Liver (tissue), 3 donors: ENCODE data around the gene RNASE4.

Source experiments
- EGR1 ChIP-seq, 2 donors: IDR thresholded peaks; 2 replicates each; pipeline ENCODE4 v1.6.1; 2016 to 2018; ENCODE audit warnings: antibody characterized with exemption in 2 of 2, low read depth in 2 of 2
- JUND ChIP-seq, 2 donors: IDR thresholded peaks; 2 replicates each; pipeline ENCODE4 v1.6.1; 2016; ENCODE audit warnings: antibody characterized with exemption in 2 of 2
- SP1 ChIP-seq: IDR thresholded peaks from 2 replicates; pipeline ENCODE4 v1.6.1; 2018; ENCODE audit warnings: antibody characterized with exemption, mild to moderate bottlenecking
- YY1 ChIP-seq: IDR thresholded peaks from 2 replicates; pipeline ENCODE4 v1.6.1; 2016; ENCODE audit warnings: antibody characterized with exemption, mild to moderate bottlenecking
- TF ChIP-seq, protein P1 (sequence below): fragments of 150-350 bp; IDR thresholded peaks from 2 replicates; pipeline ENCODE4 v1.5.1; 2017; ENCODE audit warnings: improper control_type of control experiment, low read depth, low read length; ENCODE audit not compliant: missing input control
- TF ChIP-seq, protein P2 (sequence below): IDR thresholded peaks from 2 replicates; pipeline ENCODE4 v1.6.1; 2016; ENCODE audit warnings: antibody characterized with exemption
- TF ChIP-seq, protein P3 (sequence below): IDR thresholded peaks from 2 replicates; pipeline ENCODE4 v1.6.1; 2016; ENCODE audit warnings: antibody characterized with exemption
- donor health status: healthy.
- donor health status: healthy.

DNA sequence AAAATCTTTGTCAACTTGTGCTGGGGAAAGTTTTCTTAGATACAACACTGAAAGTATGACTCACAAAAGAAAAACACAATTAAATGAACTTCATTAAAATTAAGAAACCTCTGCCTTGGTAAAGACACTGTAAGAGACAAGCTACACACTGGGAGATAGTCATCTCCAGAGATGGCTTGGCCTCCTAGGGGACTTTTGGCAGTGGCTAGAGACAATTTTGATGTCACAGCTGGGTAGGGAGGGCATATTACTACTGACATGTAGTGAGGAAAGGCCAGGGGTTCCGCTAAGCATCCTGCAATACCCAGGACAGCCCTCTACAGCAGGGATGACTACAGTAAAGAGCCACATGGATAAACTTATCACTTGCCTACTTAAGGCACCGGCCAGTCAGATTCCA lies 8.7 kb upstream of the RNASE4 start:
- TF ChIP-seq, protein P1, sequence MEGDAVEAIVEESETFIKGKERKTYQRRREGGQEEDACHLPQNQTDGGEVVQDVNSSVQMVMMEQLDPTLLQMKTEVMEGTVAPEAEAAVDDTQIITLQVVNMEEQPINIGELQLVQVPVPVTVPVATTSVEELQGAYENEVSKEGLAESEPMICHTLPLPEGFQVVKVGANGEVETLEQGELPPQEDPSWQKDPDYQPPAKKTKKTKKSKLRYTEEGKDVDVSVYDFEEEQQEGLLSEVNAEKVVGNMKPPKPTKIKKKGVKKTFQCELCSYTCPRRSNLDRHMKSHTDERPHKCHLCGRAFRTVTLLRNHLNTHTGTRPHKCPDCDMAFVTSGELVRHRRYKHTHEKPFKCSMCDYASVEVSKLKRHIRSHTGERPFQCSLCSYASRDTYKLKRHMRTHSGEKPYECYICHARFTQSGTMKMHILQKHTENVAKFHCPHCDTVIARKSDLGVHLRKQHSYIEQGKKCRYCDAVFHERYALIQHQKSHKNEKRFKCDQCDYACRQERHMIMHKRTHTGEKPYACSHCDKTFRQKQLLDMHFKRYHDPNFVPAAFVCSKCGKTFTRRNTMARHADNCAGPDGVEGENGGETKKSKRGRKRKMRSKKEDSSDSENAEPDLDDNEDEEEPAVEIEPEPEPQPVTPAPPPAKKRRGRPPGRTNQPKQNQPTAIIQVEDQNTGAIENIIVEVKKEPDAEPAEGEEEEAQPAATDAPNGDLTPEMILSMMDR = no peak
- TF ChIP-seq SP1 (no peak), YY1 (no peak), JUND (IDR thresholded peaks at IDR 0.05) (no peak), EGR1 (IDR thresholded peaks at IDR 0.05; ENCODE audit: low read depth in 2 of 2) (no peak)
- TF ChIP-seq, protein P2, sequence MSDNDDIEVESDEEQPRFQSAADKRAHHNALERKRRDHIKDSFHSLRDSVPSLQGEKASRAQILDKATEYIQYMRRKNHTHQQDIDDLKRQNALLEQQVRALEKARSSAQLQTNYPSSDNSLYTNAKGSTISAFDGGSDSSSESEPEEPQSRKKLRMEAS = no peak
- TF ChIP-seq, protein P3, sequence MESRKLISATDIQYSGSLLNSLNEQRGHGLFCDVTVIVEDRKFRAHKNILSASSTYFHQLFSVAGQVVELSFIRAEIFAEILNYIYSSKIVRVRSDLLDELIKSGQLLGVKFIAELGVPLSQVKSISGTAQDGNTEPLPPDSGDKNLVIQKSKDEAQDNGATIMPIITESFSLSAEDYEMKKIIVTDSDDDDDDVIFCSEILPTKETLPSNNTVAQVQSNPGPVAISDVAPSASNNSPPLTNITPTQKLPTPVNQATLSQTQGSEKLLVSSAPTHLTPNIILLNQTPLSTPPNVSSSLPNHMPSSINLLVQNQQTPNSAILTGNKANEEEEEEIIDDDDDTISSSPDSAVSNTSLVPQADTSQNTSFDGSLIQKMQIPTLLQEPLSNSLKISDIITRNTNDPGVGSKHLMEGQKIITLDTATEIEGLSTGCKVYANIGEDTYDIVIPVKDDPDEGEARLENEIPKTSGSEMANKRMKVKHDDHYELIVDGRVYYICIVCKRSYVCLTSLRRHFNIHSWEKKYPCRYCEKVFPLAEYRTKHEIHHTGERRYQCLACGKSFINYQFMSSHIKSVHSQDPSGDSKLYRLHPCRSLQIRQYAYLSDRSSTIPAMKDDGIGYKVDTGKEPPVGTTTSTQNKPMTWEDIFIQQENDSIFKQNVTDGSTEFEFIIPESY = no peak
